HCT116 (cell line): ENCODE measurements around the gene CAPS. TPM values are rescaled to one million over a fixed set of nuclear protein-coding genes. Genes with fewer than 3 reads are reported as not detected.
A peak's percentile ranks its signal among the peaks of the same experiment; 100 is the strongest.

Experiments
- ATAC-seq: fragments of 200-7000 bp; cut with Tn5 transposase; 2 replicates; pipeline ENCODE4 v1.9.1; 2020; ENCODE audit warnings: mild to moderate bottlenecking, moderate library complexity
- Bru-seq: library from RNA; stranded (reverse); fragments of 400-500 nt; gene quantifications from one replicate; lab custom pipeline; 2021; lab: Mats Ljungman, UMichigan
- BruChase-seq, 2 experiments: library from RNA; stranded (reverse); fragments of 400-500 nt; gene quantifications; one replicate each; lab custom pipeline; 2021; lab: Mats Ljungman, UMichigan
- BruUV-seq: library from RNA; stranded (reverse); fragments of 400-500 nt; replicated peaks from 2 replicates; lab custom pipeline; 2021; lab: Mats Ljungman, UMichigan
- CTCF ChIA-PET: fragments of 300-600 bp; sonication (Branson Sonifier 250); formaldehyde crosslinking; loops from one replicate; lab custom pipeline; 2021; ENCODE audit warnings: antibody characterized with exemption; lab: Charles Lee
- POLR2A ChIA-PET: fragments of 300-600, 350-600 bp; sonication (Branson Sonifier 250); formaldehyde crosslinking; loops from one replicate; lab custom pipeline; 2021; ENCODE audit warnings: antibody characterized with exemption; lab: Charles Lee
- RAD21 ChIA-PET, 2 experiments: fragments of 300-600 bp; sonication (Branson Sonifier 250); formaldehyde crosslinking; loops; one replicate each; lab custom pipeline; 2023; ENCODE audit warnings: low total read pairs in 2 of 2; ENCODE audit not compliant: uncharacterized antibody in 2 of 2, unreplicated experiment in 2 of 2, low non-redundant PET in 1 of 2; lab: Charles Lee
- DNase-seq: peaks from one replicate; pipeline ENCODE4 v3.0.0-alpha.2; 2010; ENCODE audit warnings: low read depth, low spot score
- H2AFZ ChIP-seq: fragments of 200-600 bp; shearing (Covaris generic), sonication (generic); 2 replicates; pipeline ENCODE4 v1.6.1; 2017; ENCODE audit warnings: low read depth, mixed run types, mixed read lengths, antibody characterized with exemption, low read length; ENCODE audit not compliant: poor library complexity, severe bottlenecking
- H3K27ac ChIP-seq: 2 replicates; pipeline ENCODE4 v1.5.1; 2012; ENCODE audit warnings: low read depth, low read length
- H3K27me3 ChIP-seq: fragments of 200-600 bp; sonication (generic); 2 replicates; pipeline ENCODE4 v1.6.1; 2016; ENCODE audit warnings: mixed run types, low read length, mixed read lengths; ENCODE audit not compliant: insufficient read depth
- H3K36me3 ChIP-seq, 2 experiments: fragments of 200-500 bp in 1 of 2; fragments of 200-600 bp in 1 of 2; sonication (Bioruptor generic) in 1 of 2; sonication (generic) in 1 of 2; 2 replicates each; pipeline versions ENCODE4 v1.5.1 to v1.6.1; 2014 to 2016; ENCODE audit warnings: low read length in 2 of 2, inconsistent platforms in 1 of 2, mixed read lengths in 1 of 2, mixed run types in 1 of 2; ENCODE audit not compliant: insufficient read depth in 2 of 2, control insufficient read depth in 1 of 2
- H3K4me1 ChIP-seq, 2 experiments: fragments of 200-600 bp in 1 of 2; sonication (generic) in 1 of 2; 2 replicates each; pipeline versions ENCODE4 v1.5.1 to v1.6.1; 2012 to 2017; ENCODE audit warnings: low read length in 2 of 2, inconsistent platforms in 1 of 2, mild to moderate bottlenecking in 1 of 2, mixed read lengths in 1 of 2, mixed run types in 1 of 2, moderate library complexity in 1 of 2; ENCODE audit not compliant: insufficient read depth in 2 of 2, control insufficient read depth in 1 of 2
- H3K4me2 ChIP-seq: fragments of 200-600 bp; sonication (generic); 2 replicates; pipeline ENCODE4 v1.6.1; 2017; ENCODE audit warnings: mixed run types, low read length, mixed read lengths
- H3K4me3 ChIP-seq, 2 experiments: fragments of 200-600 bp in 1 of 2; sonication (generic) in 1 of 2; replicated peaks in 1 of 2; 2 replicates each; pipeline ENCODE4 v1.5.1; 2011 to 2016; ENCODE audit warnings: low read length in 2 of 2, control low read depth in 1 of 2, low read depth in 1 of 2, mild to moderate bottlenecking in 1 of 2, mixed read lengths in 1 of 2, mixed run types in 1 of 2
- H3K79me2 ChIP-seq: fragments of 200-600 bp; sonication (generic); 2 replicates; pipeline ENCODE4 v1.6.1; 2017; ENCODE audit warnings: mild to moderate bottlenecking, mixed run types, low read length, moderate library complexity, mixed read lengths; ENCODE audit not compliant: insufficient read depth
- H3K9ac ChIP-seq: fragments of 200-600 bp; sonication (generic); 2 replicates; pipeline ENCODE4 v1.6.1; 2016; ENCODE audit warnings: low read length, mixed read lengths
- H3K9me2 ChIP-seq: fragments of 200-600 bp; sonication (generic), shearing (Covaris generic); 2 replicates; pipeline ENCODE4 v1.6.1; 2017; ENCODE audit warnings: mixed run types, mild to moderate bottlenecking, moderate library complexity; ENCODE audit not compliant: insufficient read depth
- H3K9me3 ChIP-seq, 2 experiments: fragments of 200-500 bp in 1 of 2; fragments of 200-600 bp in 1 of 2; sonication (Bioruptor generic) in 1 of 2; sonication (generic) in 1 of 2; 2 replicates each; pipeline ENCODE4 v1.6.1; 2014 to 2017; ENCODE audit warnings: low read length in 2 of 2, mixed read lengths in 2 of 2, inconsistent platforms in 1 of 2, low read depth in 1 of 2, mild to moderate bottlenecking in 1 of 2, mixed run types in 1 of 2, moderate library complexity in 1 of 2; ENCODE audit not compliant: control insufficient read depth in 1 of 2, insufficient read depth in 1 of 2
- H4K20me1 ChIP-seq: fragments of 200-600 bp; sonication (generic), shearing (Covaris generic); 2 replicates; pipeline ENCODE4 v1.6.1; 2017; ENCODE audit warnings: mixed run types, mild to moderate bottlenecking, moderate library complexity; ENCODE audit not compliant: insufficient read depth
- ATF3 ChIP-seq: IDR thresholded peaks from 2 replicates; pipeline ENCODE4 v1.6.1; 2012
- CBX3 ChIP-seq: IDR thresholded peaks from 2 replicates; pipeline ENCODE4 v1.6.1; 2012; ENCODE audit warnings: low read depth
- CEBPB ChIP-seq: IDR thresholded peaks from 2 replicates; pipeline ENCODE4 v1.6.1; 2012; ENCODE audit warnings: low read depth
- EGR1 ChIP-seq: IDR thresholded peaks from 2 replicates; pipeline ENCODE4 v1.6.1; 2012; ENCODE audit warnings: low read depth
- ELF1 ChIP-seq: IDR thresholded peaks from 2 replicates; pipeline ENCODE4 v1.6.1; 2012; ENCODE audit warnings: low read depth, borderline replicate concordance
- EZH2 ChIP-seq: fragments of 200-600 bp; sonication (generic); IDR thresholded peaks from 2 replicates; pipeline ENCODE4 v1.6.1; 2017; ENCODE audit warnings: antibody characterized with exemption, mixed run types
- FOSL1 ChIP-seq: IDR thresholded peaks from 2 replicates; pipeline ENCODE4 v1.6.1; 2012; ENCODE audit warnings: low read depth
- JUND ChIP-seq: IDR thresholded peaks from 2 replicates; pipeline ENCODE4 v1.6.1; 2012
- POLR2A ChIP-seq: IDR thresholded peaks from 2 replicates; pipeline ENCODE4 v1.7.0; 2011; ENCODE audit warnings: borderline replicate concordance; ENCODE audit not compliant: insufficient read depth, insufficient read length; ENCODE audit errors: extremely low read depth
- POLR2AphosphoS5 ChIP-seq: IDR thresholded peaks from 2 replicates; pipeline ENCODE4 v1.6.1; 2011; ENCODE audit warnings: mild to moderate bottlenecking, low read depth, low read length, moderate library complexity
- SIN3A ChIP-seq: IDR thresholded peaks from 2 replicates; pipeline ENCODE4 v1.6.1; 2012; ENCODE audit warnings: low read depth
- SP1 ChIP-seq: IDR thresholded peaks from 2 replicates; pipeline ENCODE4 v1.6.1; 2012; ENCODE audit warnings: low read depth
- SRF ChIP-seq: IDR thresholded peaks from 2 replicates; pipeline ENCODE4 v1.6.1; 2012; ENCODE audit warnings: low read depth
- TCF7L2 ChIP-seq: IDR thresholded peaks from 2 replicates; pipeline ENCODE4 v1.7.0; 2011; ENCODE audit warnings: borderline replicate concordance, inconsistent platforms; ENCODE audit not compliant: insufficient read depth, insufficient read length; ENCODE audit errors: extremely low read depth
- YY1 ChIP-seq: IDR thresholded peaks from 2 replicates; pipeline ENCODE4 v1.6.1; 2011; ENCODE audit warnings: low read length, low read depth, moderate library complexity, mild to moderate bottlenecking; ENCODE audit not compliant: insufficient replicate concordance; ENCODE audit errors: extremely low read depth
- ZBTB33 ChIP-seq: IDR thresholded peaks from 2 replicates; pipeline ENCODE4 v1.6.1; 2011; ENCODE audit warnings: mild to moderate bottlenecking, low read length, moderate library complexity; ENCODE audit not compliant: insufficient replicate concordance; ENCODE audit errors: extremely low read depth
- ZNF274 ChIP-seq: fragments of 200-500 bp; sonication (Bioruptor generic); IDR thresholded peaks from 2 replicates; pipeline ENCODE4 v1.6.1; 2014; ENCODE audit warnings: mild to moderate bottlenecking, low read depth, low read length, inconsistent platforms
- intact Hi-C: fragments of 100-400 bp; cut with micrococcal nuclease; formaldehyde crosslinking; loops from 2 replicates; pipeline ENCODE4 v1.10.0; 2022
- long read RNA-seq: library from polyadenylated mRNA; unstranded; transcript quantifications from one replicate; pipeline ENCODE4 v2.0.0, GENCODE V29; 2021; ENCODE audit not compliant: unreplicated experiment
- polyA plus RNA-seq: library from polyadenylated mRNA; unstranded; fragments of >200 nt; gene quantifications from 2 replicates; pipeline ENCODE4 v1.2.1, GENCODE V29; 2012; ENCODE audit warnings: missing spikeins
- total RNA-seq: library from RNA; stranded (reverse); gene quantifications from one replicate; pipeline ENCODE4 v1.2.1, GENCODE V29; 2021; ENCODE audit not compliant: unreplicated experiment
- TF ChIP-seq, protein P1 (sequence below): IDR thresholded peaks from 2 replicates; pipeline ENCODE4 v1.6.1; 2012; ENCODE audit warnings: low read depth

The CAPS gene
- 2.5 TPM for total RNA-seq
- polyA plus RNA-seq, result 1.5 and 1.7 TPM in 2 replicates
- percentile 42 among the genes with signal in this experiment for Bru-seq, nascent RNA
- BruChase-seq, experiment 1, labeled RNA remaining after a 6-hour chase, result percentile 72 among the genes with signal in this experiment
- percentile 57 among the genes with signal in this experiment for BruChase-seq, experiment 2, labeled RNA remaining after a 2-hour chase
- long read RNA-seq, partial matches to known transcripts, result 2 of 3 reads
- long read RNA-seq, other reads (novel, unspliced or antisense), result 0 of 3 reads

- no peak within 1 kb of the TSS for H3K27ac ChIP-seq
Measured at GRCh38 chr19:5913739-5914357, at the start of gene CAPS. CAPS (plus strand) TSS chr19:5914254; CDS start chr19:5914407, 153 bp downstream.

More at GRCh38 chr19:5913739-5914357, at the start of gene CAPS:
- H2AFZ ChIP-seq, result no peak within 1 kb of the TSS
- H3K27me3 ChIP-seq, result no peaks in the 10 kb centered on the region
- H3K79me2 ChIP-seq, result no peaks in the 10 kb centered on the region
- ATAC-seq, result peak; percentile 32; the same call in 1 of the 2 replicates
- no peaks in the 10 kb centered on the region for H3K4me1 ChIP-seq
- no peaks in the 10 kb centered on the region for H3K9me2 ChIP-seq
- H3K4me2 ChIP-seq, result no peak within 1 kb of the TSS
- CTCF ChIA-PET, result no interaction called here
- POLR2A ChIA-PET, result interaction anchor here (1.6 kb wide), 1 partner anchor 10 kb away, joined by 3 read pairs; no protein-coding TSS in a partner anchor
- RAD21 ChIA-PET, result no interaction called here
- no peak for DNase-seq
- H3K4me3 ChIP-seq, result no peak within 1 kb of the TSS
- BruUV-seq, result no TSS peak
- H3K36me3 ChIP-seq, result peaks cover 3 to 13% of the 10 kb centered on the region in 2 experiments; a peak in 2 of 4 replicates
- no peaks in the 10 kb centered on the region for H3K9me3 ChIP-seq
- H4K20me1 ChIP-seq, result no peaks in the 10 kb centered on the region
- H3K9ac ChIP-seq, result no peak within 1 kb of the TSS
- intact Hi-C loops, result no loop called here
- TF ChIP-seq YY1 (no peak), ELF1 (no peak), TCF7L2 (no peak), EGR1 (no peak), CEBPB (no peak), FOSL1 (no peak), SP1 (no peak), POLR2AphosphoS5 (no peak), ATF3 (no peak), SRF (no peak), EZH2 (no peak), POLR2A (no peak), SIN3A (no peak), JUND (no peak), ZBTB33 (no peak), CBX3 (no peak), ZNF274 (no peak)
- TF ChIP-seq, protein P1, sequence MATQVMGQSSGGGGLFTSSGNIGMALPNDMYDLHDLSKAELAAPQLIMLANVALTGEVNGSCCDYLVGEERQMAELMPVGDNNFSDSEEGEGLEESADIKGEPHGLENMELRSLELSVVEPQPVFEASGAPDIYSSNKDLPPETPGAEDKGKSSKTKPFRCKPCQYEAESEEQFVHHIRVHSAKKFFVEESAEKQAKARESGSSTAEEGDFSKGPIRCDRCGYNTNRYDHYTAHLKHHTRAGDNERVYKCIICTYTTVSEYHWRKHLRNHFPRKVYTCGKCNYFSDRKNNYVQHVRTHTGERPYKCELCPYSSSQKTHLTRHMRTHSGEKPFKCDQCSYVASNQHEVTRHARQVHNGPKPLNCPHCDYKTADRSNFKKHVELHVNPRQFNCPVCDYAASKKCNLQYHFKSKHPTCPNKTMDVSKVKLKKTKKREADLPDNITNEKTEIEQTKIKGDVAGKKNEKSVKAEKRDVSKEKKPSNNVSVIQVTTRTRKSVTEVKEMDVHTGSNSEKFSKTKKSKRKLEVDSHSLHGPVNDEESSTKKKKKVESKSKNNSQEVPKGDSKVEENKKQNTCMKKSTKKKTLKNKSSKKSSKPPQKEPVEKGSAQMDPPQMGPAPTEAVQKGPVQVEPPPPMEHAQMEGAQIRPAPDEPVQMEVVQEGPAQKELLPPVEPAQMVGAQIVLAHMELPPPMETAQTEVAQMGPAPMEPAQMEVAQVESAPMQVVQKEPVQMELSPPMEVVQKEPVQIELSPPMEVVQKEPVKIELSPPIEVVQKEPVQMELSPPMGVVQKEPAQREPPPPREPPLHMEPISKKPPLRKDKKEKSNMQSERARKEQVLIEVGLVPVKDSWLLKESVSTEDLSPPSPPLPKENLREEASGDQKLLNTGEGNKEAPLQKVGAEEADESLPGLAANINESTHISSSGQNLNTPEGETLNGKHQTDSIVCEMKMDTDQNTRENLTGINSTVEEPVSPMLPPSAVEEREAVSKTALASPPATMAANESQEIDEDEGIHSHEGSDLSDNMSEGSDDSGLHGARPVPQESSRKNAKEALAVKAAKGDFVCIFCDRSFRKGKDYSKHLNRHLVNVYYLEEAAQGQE, result no peak
